IMR-90 (cell line): Measurements from ENCODE around the gene VPS8.

Source experiments
- BHLHE40 ChIP-seq: fragments of 150-350 bp; IDR thresholded peaks from 2 replicates; pipeline ENCODE4 v1.6.1; 2016; ENCODE audit warnings: mild to moderate bottlenecking, low read depth, low read length
- CEBPB ChIP-seq: IDR thresholded peaks from 2 replicates; pipeline ENCODE4 v1.6.1; 2012; ENCODE audit warnings: low read depth, low read length, improper control_type of control experiment
- CTCF ChIP-seq: conservative IDR thresholded peaks from 2 replicates; pipeline ENCODE4 v1.5.1; 2012; ENCODE audit warnings: mild to moderate bottlenecking, low read depth, low read length, improper control_type of control experiment
- ELK1 ChIP-seq: fragments of 150-350 bp; IDR thresholded peaks from 2 replicates; pipeline ENCODE4 v1.6.1; 2016; ENCODE audit warnings: low read depth, mild to moderate bottlenecking, low read length, moderate library complexity, borderline replicate concordance
- MAFK ChIP-seq: IDR thresholded peaks from 2 replicates; pipeline ENCODE4 v1.6.1; 2012; ENCODE audit warnings: low read depth, low read length, improper control_type of control experiment
- POLR2A ChIP-seq: IDR thresholded peaks from 2 replicates; pipeline ENCODE4 v1.6.1; 2012; ENCODE audit warnings: mild to moderate bottlenecking, low read depth, low read length
- RFX5 ChIP-seq: IDR thresholded peaks from 2 replicates; pipeline ENCODE4 v1.8.0; 2012; ENCODE audit warnings: low read depth, mild to moderate bottlenecking, low read length, moderate library complexity
- USF2 ChIP-seq: fragments of 150-350 bp; IDR thresholded peaks from 2 replicates; pipeline ENCODE4 v1.6.1; 2017; ENCODE audit warnings: mild to moderate bottlenecking, antibody characterized with exemption, low read length, low read depth

- TF ChIP-seq BHLHE40: no peak
- no peak for TF ChIP-seq RFX5
- no peak for TF ChIP-seq ELK1
- TF ChIP-seq CEBPB: no peak
- TF ChIP-seq POLR2A: no peak
- no peak for TF ChIP-seq CTCF
- TF ChIP-seq USF2: peak; percentile 16; the same call in 1 of the 2 replicates
- TF ChIP-seq MAFK: no peak
These were observed 33.3 kb upstream of the VPS8 start for GRCh38 chr3:184778426-184779332.
